ENCODE measurements around the gene BLOC1S1.

Gene BLOC1S1

GRCh38 chr12:55694188-55694515, 21.7 kb upstream of the BLOC1S1 start:
- no peak for DNase-seq (ENCODE audit: low spot score)

- DNase-seq (ENCODE audit: low spot score) = no peak
These were observed 21.2 kb upstream of the BLOC1S1 start for GRCh38 chr12:55694651-55695050.

GRCh38 chr12:55695349-55695748, 20.5 kb upstream of the BLOC1S1 start:
- DNase-seq (ENCODE audit: low spot score) = no peak

GRCh38 chr12:55696141-55696540, 19.7 kb upstream of the BLOC1S1 start:
- no peak for DNase-seq (ENCODE audit: low spot score)

GRCh38 chr12:55696796-55697462, 18.9 kb upstream of the BLOC1S1 start:
- DNase-seq (ENCODE audit: low spot score) = no peak

GRCh38 chr12:55697686-55698085, 18.2 kb upstream of the BLOC1S1 start:
- DNase-seq (ENCODE audit: low spot score) = no peak

- DNase-seq (ENCODE audit: low spot score) = no peak
These were observed 17.4 kb upstream of the BLOC1S1 start for GRCh38 chr12:55698241-55698955.

- no peak for DNase-seq (ENCODE audit: low spot score)
These were observed 16.9 kb upstream of the BLOC1S1 start for GRCh38 chr12:55698965-55699364.

GRCh38 chr12:55699471-55700055, 16.3 kb upstream of the BLOC1S1 start:
- DNase-seq (ENCODE audit: low spot score) = no peak

- DNase-seq (ENCODE audit: low spot score) = no peak
These were observed 15.4 kb upstream of the BLOC1S1 start for GRCh38 chr12:55700255-55701018.

GRCh38 chr12:55702861-55703260, 13.0 kb upstream of the BLOC1S1 start:
- no peak for DNase-seq (ENCODE audit: low spot score)

GRCh38 chr12:55703288-55703687, 12.6 kb upstream of the BLOC1S1 start:
- no peak for DNase-seq (ENCODE audit: low spot score)

GRCh38 chr12:55703901-55704761, 11.7 kb upstream of the BLOC1S1 start:
- no peak for DNase-seq (ENCODE audit: low spot score)

GRCh38 chr12:55704824-55705718, 10.8 kb upstream of the BLOC1S1 start:
- DNase-seq (ENCODE audit: low spot score) = no peak

GRCh38 chr12:55705782-55706402, 10.0 kb upstream of the BLOC1S1 start:
- DNase-seq (ENCODE audit: low spot score) = no peak

GRCh38 chr12:55706568-55707218, 9.2 kb upstream of the BLOC1S1 start:
- no peak for DNase-seq (ENCODE audit: low spot score)

- peak; percentile 22 for DNase-seq (ENCODE audit: low spot score)
These were observed 8.6 kb upstream of the BLOC1S1 start for GRCh38 chr12:55707219-55707671.

- peak; percentile 85 for DNase-seq (ENCODE audit: low spot score)
These were observed 7.8 kb upstream of the BLOC1S1 start, which contains the start of gene ITGA7 for GRCh38 chr12:55707841-55708694. Gene ITGA7 (minus strand): TSS chr12:55707904. CDS start chr12:55707682, 222 bp downstream.

Measured in SK-N-DZ (cell line).